ENCODE measurements around the gene ANKRD53.

The ANKRD53 gene

GRCh38 chr2:70949086-70949485 lies 29.3 kb upstream of the ANKRD53 start:
- TF ChIP-seq CTCF (IDR thresholded peaks at IDR 0.05; ENCODE audit: low read length) (no peak), EZH2phosphoT487 (IDR thresholded peaks at IDR 0.05; ENCODE audit: low read length) (no peak)
- Histone ChIP-seq H3K4me2 (ENCODE audit: low read depth, low read length) (peak overlapping the region; percentile 87; the same call in 1 of the 2 replicates), H2AFZ (ENCODE audit: low read length) (peak overlapping the region; percentile 37; the same call in 1 of the 2 replicates), H3K36me3 (replicated peaks; ENCODE audit: insufficient read depth, low read length) (no peaks in the 10 kb centered on the region), H3K9me2 (replicated peaks; ENCODE audit: insufficient read depth, low read length) (no peaks in the 10 kb centered on the region), H4K20me1 (ENCODE audit: insufficient read depth, low read length) (no peaks in the 10 kb centered on the region), H3K79me2 (ENCODE audit: low read length) (no peaks in the 10 kb centered on the region), H3K9ac (ENCODE audit: low read length) (no peak overlapping the region), H3K4me3 (ENCODE audit: low read length) (no peak overlapping the region), H3F3A (ENCODE audit: insufficient read depth, low read length) (no peaks in the 10 kb centered on the region), H3K4me1 (ENCODE audit: low read length) (no peaks in the 10 kb centered on the region), H3K27ac (ENCODE audit: low read length) (no peak overlapping the region), H3K27me3 (replicated peaks; ENCODE audit: insufficient read depth, low read length) (peaks cover 14% of the 10 kb centered on the region), H3K9me3 (replicated peaks; ENCODE audit: insufficient read depth, low read length) (no peaks in the 10 kb centered on the region)
- no peak for DNase-seq

GRCh38 chr2:70954886-70955285 lies 23.5 kb upstream of the ANKRD53 start:
- Histone ChIP-seq H3K27me3 (replicated peaks; ENCODE audit: insufficient read depth, low read length) (peaks cover 10% of the 10 kb centered on the region; the same call in 1 of the 2 replicates), H3K4me3 (ENCODE audit: low read length) (no peak overlapping the region), H3K79me2 (ENCODE audit: low read length) (no peaks in the 10 kb centered on the region), H3K4me2 (ENCODE audit: low read depth, low read length) (no peak overlapping the region), H3K9me3 (replicated peaks; ENCODE audit: insufficient read depth, low read length) (no peaks in the 10 kb centered on the region), H3K27ac (ENCODE audit: low read length) (no peak overlapping the region), H2AFZ (ENCODE audit: low read length) (no peak overlapping the region), H3K9me2 (replicated peaks; ENCODE audit: insufficient read depth, low read length) (no peaks in the 10 kb centered on the region), H3F3A (ENCODE audit: insufficient read depth, low read length) (no peaks in the 10 kb centered on the region), H3K9ac (ENCODE audit: low read length) (no peak overlapping the region), H3K36me3 (replicated peaks; ENCODE audit: insufficient read depth, low read length) (no peaks in the 10 kb centered on the region), H3K4me1 (ENCODE audit: low read length) (no peaks in the 10 kb centered on the region), H4K20me1 (ENCODE audit: insufficient read depth, low read length) (no peaks in the 10 kb centered on the region)
- DNase-seq, result no peak
- no peak for TF ChIP-seq CTCF (IDR thresholded peaks at IDR 0.05; ENCODE audit: low read length)

- H3K9ac ChIP-seq (ENCODE audit: low read length), result no peak overlapping the region
- no peaks in the 10 kb centered on the region for H3F3A ChIP-seq (ENCODE audit: insufficient read depth, low read length)
- no peaks in the 10 kb centered on the region for H3K4me1 ChIP-seq (ENCODE audit: low read length)
- no peaks in the 10 kb centered on the region for H3K9me2 ChIP-seq (replicated peaks; ENCODE audit: insufficient read depth, low read length)
- no peaks in the 10 kb centered on the region for H3K9me3 ChIP-seq (replicated peaks; ENCODE audit: insufficient read depth, low read length)
- H3K79me2 ChIP-seq (ENCODE audit: low read length), result no peaks in the 10 kb centered on the region
- H4K20me1 ChIP-seq (ENCODE audit: insufficient read depth, low read length), result no peaks in the 10 kb centered on the region
- no peak overlapping the region for H2AFZ ChIP-seq (ENCODE audit: low read length)
- no peak overlapping the region for H3K4me2 ChIP-seq (ENCODE audit: low read depth, low read length)
- DNase-seq, result no peak
- no peak overlapping the region for H3K27ac ChIP-seq (ENCODE audit: low read length)
- no peak overlapping the region for H3K4me3 ChIP-seq (ENCODE audit: low read length)
- no peaks in the 10 kb centered on the region for H3K36me3 ChIP-seq (replicated peaks; ENCODE audit: insufficient read depth, low read length)
- TF ChIP-seq CTCF (IDR thresholded peaks at IDR 0.05; ENCODE audit: low read length) (no peak), EZH2phosphoT487 (IDR thresholded peaks at IDR 0.05; ENCODE audit: low read length) (no peak), EZH2 (optimal IDR thresholded peaks at IDR 0.05; ENCODE audit: low read depth, low read length) (no peak)
- peaks cover 10% of the 10 kb centered on the region; the same call in 1 of the 2 replicates for H3K27me3 ChIP-seq (replicated peaks; ENCODE audit: insufficient read depth, low read length)
Measured at GRCh38 chr2:70956141-70956540, 22.3 kb upstream of the ANKRD53 start.

All from MM.1S (cell line).